Measurements from ENCODE around the gene C3orf80. TPM values are rescaled to one million over a fixed set of nuclear protein-coding genes. Genes with fewer than 3 reads are reported as not detected.
A peak's percentile ranks its signal among the peaks of the same experiment; 100 is the strongest.

The C3orf80 gene
- polyA plus RNA-seq, 2 of the 4 experiments (the other 2 are of a cell fraction): 1.7 to 3.7 TPM

GRCh38 chr3:160205606-160206005 is 19.6 kb upstream of the C3orf80 start:
- no peak overlapping the region for H3K4me2 ChIP-seq
- CTCF ChIA-PET: interaction anchor here (1.4 kb wide), 1 partner anchor 9 kb away, joined by 5 read pairs; no protein-coding TSS in a partner anchor
- H3K27ac ChIP-seq: no peak overlapping the region
- no peak for TF ChIP-seq BHLHE40 (IDR thresholded peaks at IDR 0.05; ENCODE audit: low read depth, low read length)
- no peak for TF ChIP-seq MYC (IDR thresholded peaks at IDR 0.05; ENCODE audit: borderline replicate concordance, low read length)
- no peak for TF ChIP-seq KDM5A (IDR thresholded peaks at IDR 0.05)
- no peak for TF ChIP-seq PHF8 (IDR thresholded peaks at IDR 0.05; ENCODE audit: borderline replicate concordance, low read depth)
- no peak for TF ChIP-seq NR3C1 (IDR thresholded peaks at IDR 0.05)
- no peak for TF ChIP-seq FOSB (CRISPR knock-in tag; IDR thresholded peaks at IDR 0.05)
- TF ChIP-seq ZFP36 (IDR thresholded peaks at IDR 0.05; ENCODE audit: borderline replicate concordance, partially characterized antibody): no peak
- TF ChIP-seq NPAS2 (CRISPR knock-in tag; IDR thresholded peaks at IDR 0.05; ENCODE audit: borderline replicate concordance): no peak
- TF ChIP-seq FOXS1 (CRISPR knock-in tag; IDR thresholded peaks at IDR 0.05): no peak
- no peak for TF ChIP-seq NFE2L2 (conservative IDR thresholded peaks at IDR 0.05; ENCODE audit: low read length)
- no peak for TF ChIP-seq SMC3 (IDR thresholded peaks at IDR 0.05)
- no peak for TF ChIP-seq MAZ (IDR thresholded peaks at IDR 0.05; ENCODE audit: borderline replicate concordance, low read depth, low read length)
- no peak for TF ChIP-seq KDM1A (IDR thresholded peaks at IDR 0.05; ENCODE audit: low read depth)
- no peak for TF ChIP-seq CTCF (IDR thresholded peaks at IDR 0.05)
- TF ChIP-seq REST (IDR thresholded peaks at IDR 0.05): no peak
- 22% methylated on average over 4 of the region's 4 CpGs for WGBS (ENCODE audit: missing lambda C conversion rate)
- H3K4me3 ChIP-seq: no peak overlapping the region
- no peak for FAIRE-seq
- H3K9me3 ChIP-seq: no peaks in the 10 kb centered on the region
- DNase-seq (ENCODE audit: low read depth in 1 of 2, low spot score in 1 of 2): no peak
- ATAC-seq: no peak
- POLR2A ChIA-PET: no interaction called here
- no peaks in the 10 kb centered on the region; the same call in 2 of the 3 replicates for H3K4me1 ChIP-seq

- POLR2A ChIA-PET: no interaction called here
- peaks cover 6% of the 10 kb centered on the region; the same call in 1 of the 3 replicates for H3K4me1 ChIP-seq
- CTCF ChIA-PET: interaction anchor here (0.7 to 3.5 kb wide), 11 partner anchors 12 to 178 kb away, joined by 3 to 23 read pairs (median 4); partner anchors contain the start of gene C3orf80
- no peaks in the 10 kb centered on the region for H3K9me3 ChIP-seq
- WGBS (ENCODE audit: missing lambda C conversion rate): 82% methylated on average over 1 of the region's 1 CpG
- no peak for DNase-seq (ENCODE audit: low read depth in 1 of 2, low spot score in 1 of 2)
- FAIRE-seq: no peak
- no peak overlapping the region for H3K4me3 ChIP-seq
- peak overlapping the region in 1 of 2 experiments; percentile 39; a peak in 1 of 6 replicates for H3K27ac ChIP-seq
- no peak for ATAC-seq
- H3K4me2 ChIP-seq: no peak overlapping the region
- no peak for TF ChIP-seq E2F6 (IDR thresholded peaks at IDR 0.05; ENCODE audit: borderline replicate concordance, low read depth)
- no peak for TF ChIP-seq JUN (IDR thresholded peaks at IDR 0.05)
- no peak for TF ChIP-seq RAD21 (conservative IDR thresholded peaks at IDR 0.05 in 1 of 2, IDR thresholded peaks at IDR 0.05 in 1 of 2)
- no peak for TF ChIP-seq EP300 (IDR thresholded peaks at IDR 0.05)
- TF ChIP-seq ZFP36 (IDR thresholded peaks at IDR 0.05; ENCODE audit: borderline replicate concordance, partially characterized antibody): no peak
- TF ChIP-seq KDM1A (IDR thresholded peaks at IDR 0.05; ENCODE audit: low read depth): no peak
- no peak for TF ChIP-seq RARB (CRISPR knock-in tag; IDR thresholded peaks at IDR 0.05)
- no peak for TF ChIP-seq SMC3 (IDR thresholded peaks at IDR 0.05)
- no peak for TF ChIP-seq KDM5A (IDR thresholded peaks at IDR 0.05)
- TF ChIP-seq MAZ (IDR thresholded peaks at IDR 0.05; ENCODE audit: borderline replicate concordance, low read depth, low read length): no peak
- TF ChIP-seq, protein P1, sequence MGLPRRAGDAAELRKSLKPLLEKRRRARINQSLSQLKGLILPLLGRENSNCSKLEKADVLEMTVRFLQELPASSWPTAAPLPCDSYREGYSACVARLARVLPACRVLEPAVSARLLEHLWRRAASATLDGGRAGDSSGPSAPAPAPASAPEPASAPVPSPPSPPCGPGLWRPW (IDR thresholded peaks at IDR 0.05): no peak
- no peak for TF ChIP-seq JUNB (IDR thresholded peaks at IDR 0.05)
- TF ChIP-seq ATOH8 (CRISPR knock-in tag; IDR thresholded peaks at IDR 0.05; ENCODE audit: low read depth): no peak
- TF ChIP-seq CBX8 (IDR thresholded peaks at IDR 0.05): no peak
- TF ChIP-seq MAX (IDR thresholded peaks at IDR 0.05): no peak
- TF ChIP-seq NPAS2 (CRISPR knock-in tag; IDR thresholded peaks at IDR 0.05; ENCODE audit: borderline replicate concordance): no peak
- TF ChIP-seq, protein P2, sequence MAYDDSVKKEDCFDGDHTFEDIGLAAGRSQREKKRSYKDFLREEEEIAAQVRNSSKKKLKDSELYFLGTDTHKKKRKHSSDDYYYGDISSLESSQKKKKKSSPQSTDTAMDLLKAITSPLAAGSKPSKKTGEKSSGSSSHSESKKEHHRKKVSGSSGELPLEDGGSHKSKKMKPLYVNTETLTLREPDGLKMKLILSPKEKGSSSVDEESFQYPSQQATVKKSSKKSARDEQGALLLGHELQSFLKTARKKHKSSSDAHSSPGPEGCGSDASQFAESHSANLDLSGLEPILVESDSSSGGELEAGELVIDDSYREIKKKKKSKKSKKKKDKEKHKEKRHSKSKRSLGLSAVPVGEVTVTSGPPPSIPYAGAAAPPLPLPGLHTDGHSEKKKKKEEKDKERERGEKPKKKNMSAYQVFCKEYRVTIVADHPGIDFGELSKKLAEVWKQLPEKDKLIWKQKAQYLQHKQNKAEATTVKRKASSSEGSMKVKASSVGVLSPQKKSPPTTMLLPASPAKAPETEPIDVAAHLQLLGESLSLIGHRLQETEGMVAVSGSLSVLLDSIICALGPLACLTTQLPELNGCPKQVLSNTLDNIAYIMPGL (CRISPR knock-in tag; IDR thresholded peaks at IDR 0.05; ENCODE audit: borderline replicate concordance): no peak
- TF ChIP-seq ESRRA (IDR thresholded peaks at IDR 0.05; ENCODE audit: borderline replicate concordance, low read length): no peak
- TF ChIP-seq RCOR1 (IDR thresholded peaks at IDR 0.05; ENCODE audit: low read depth, low read length): no peak
Measured at GRCh38 chr3:160210341-160210740, 14.9 kb upstream of the C3orf80 start.

All from A549 (cell line).